Liver (tissue), 9 donors: Measurements from ENCODE around the gene SPAG4. TPM values are rescaled to one million over a fixed set of nuclear protein-coding genes. Genes with fewer than 3 reads are reported as not detected.

ENCODE experiments used
- DNase-seq: peaks from one replicate; pipeline ENCODE4 v3.0.0-alpha.2; 2017; ENCODE audit warnings: low spot score
- H3K27ac ChIP-seq, 2 donors: one replicate each; pipeline ENCODE4 v1.7.0; 2013; ENCODE audit warnings: inconsistent platforms in 2 of 2, low read length in 2 of 2, control low read depth in 1 of 2, low read depth in 1 of 2, mild to moderate bottlenecking in 1 of 2
- H3K27me3 ChIP-seq, 4 donors: one replicate each; pipeline versions ENCODE4 v1.6.1 to v1.7.0; 2013; ENCODE audit warnings: low read length in 3 of 4, inconsistent platforms in 1 of 4, mild to moderate bottlenecking in 1 of 4, moderate library complexity in 1 of 4; ENCODE audit not compliant: control insufficient read depth in 4 of 4, insufficient read depth in 4 of 4
- H3K36me3 ChIP-seq, 4 donors: one replicate each; pipeline versions ENCODE4 v1.6.1 to v1.7.0; 2013; ENCODE audit warnings: low read length in 3 of 4, mild to moderate bottlenecking in 3 of 4, low read depth in 1 of 4, moderate library complexity in 1 of 4; ENCODE audit not compliant: control insufficient read depth in 4 of 4, insufficient read depth in 3 of 4
- H3K4me1 ChIP-seq, 4 donors: one replicate each; pipeline versions ENCODE4 v1.6.1 to v1.7.0; 2013; ENCODE audit warnings: low read length in 3 of 4, mild to moderate bottlenecking in 3 of 4, moderate library complexity in 1 of 4; ENCODE audit not compliant: control insufficient read depth in 4 of 4, insufficient read depth in 4 of 4
- H3K4me3 ChIP-seq, 3 donors: one replicate each; pipeline versions ENCODE4 v1.6.1 to v1.7.0; 2013; ENCODE audit warnings: low read length in 3 of 3, control low read depth in 1 of 3, low read depth in 1 of 3, mild to moderate bottlenecking in 1 of 3
- H3K9ac ChIP-seq, 2 donors: one replicate each; pipeline ENCODE4 v1.7.0; 2013; ENCODE audit warnings: low read length in 2 of 2, mild to moderate bottlenecking in 2 of 2, moderate library complexity in 2 of 2, control low read depth in 1 of 2, low read depth in 1 of 2
- H3K9me3 ChIP-seq, 4 donors: one replicate each; pipeline versions ENCODE4 v1.6.1 to v1.7.0; 2013; ENCODE audit warnings: low read length in 3 of 4; ENCODE audit not compliant: control insufficient read depth in 4 of 4
- ATF3 ChIP-seq: IDR thresholded peaks from 2 replicates; pipeline ENCODE4 v1.6.1; 2016; ENCODE audit warnings: antibody characterized with exemption
- EGR1 ChIP-seq, 2 donors: IDR thresholded peaks; 2 replicates each; pipeline ENCODE4 v1.6.1; 2016 to 2018; ENCODE audit warnings: antibody characterized with exemption in 2 of 2, low read depth in 2 of 2
- FOXA1 ChIP-seq: IDR thresholded peaks from 2 replicates; pipeline ENCODE4 v1.6.1; 2016; ENCODE audit warnings: antibody characterized with exemption
- FOXA2 ChIP-seq: IDR thresholded peaks from 2 replicates; pipeline ENCODE4 v1.6.1; 2016; ENCODE audit warnings: antibody characterized with exemption
- HNF4A ChIP-seq, 2 donors: conservative IDR thresholded peaks; 2 replicates each; pipeline ENCODE4 v1.6.1; 2016; ENCODE audit warnings: antibody characterized with exemption in 2 of 2, mild to moderate bottlenecking in 2 of 2
- HNF4G ChIP-seq: IDR thresholded peaks from 2 replicates; pipeline ENCODE4 v1.6.1; 2016; ENCODE audit warnings: antibody characterized with exemption
- JUND ChIP-seq, 2 donors: IDR thresholded peaks; 2 replicates each; pipeline ENCODE4 v1.6.1; 2016; ENCODE audit warnings: antibody characterized with exemption in 2 of 2
- MAX ChIP-seq: IDR thresholded peaks from 2 replicates; pipeline ENCODE4 v1.6.1; 2016; ENCODE audit warnings: antibody characterized with exemption
- NR2F2 ChIP-seq: IDR thresholded peaks from 2 replicates; pipeline ENCODE4 v1.6.1; 2016; ENCODE audit warnings: antibody characterized with exemption
- RAD21 ChIP-seq, 2 donors: IDR thresholded peaks; 2 replicates each; pipeline ENCODE4 v1.6.1; 2016; ENCODE audit warnings: antibody characterized with exemption in 2 of 2, mild to moderate bottlenecking in 2 of 2
- REST ChIP-seq: IDR thresholded peaks from 2 replicates; pipeline ENCODE4 v1.6.1; 2016; ENCODE audit warnings: antibody characterized with exemption, mild to moderate bottlenecking
- RXRA ChIP-seq, 2 donors: IDR thresholded peaks; 2 replicates each; pipeline ENCODE4 v1.6.1; 2017 to 2018; ENCODE audit warnings: antibody characterized with exemption in 2 of 2, mild to moderate bottlenecking in 1 of 2
- SP1 ChIP-seq: IDR thresholded peaks from 2 replicates; pipeline ENCODE4 v1.6.1; 2018; ENCODE audit warnings: antibody characterized with exemption, mild to moderate bottlenecking
- YY1 ChIP-seq: IDR thresholded peaks from 2 replicates; pipeline ENCODE4 v1.6.1; 2016; ENCODE audit warnings: antibody characterized with exemption, mild to moderate bottlenecking
- ZBTB33 ChIP-seq: IDR thresholded peaks from 2 replicates; pipeline ENCODE4 v1.6.1; 2016; ENCODE audit warnings: antibody characterized with exemption
- WGBS: extraction: QIAGEN DNeasy Blood & Tissue Kit; methylation state at CpG from one replicate; pipeline ENCODE4 v1.1.7; 2013; 5-methylcytosine and 5-hydroxymethylcytosine counted together
- polyA plus RNA-seq, 2 donors: library from polyadenylated mRNA; stranded (reverse) in 1 of 2; unstranded in 1 of 2; fragments of 200-250 nt in 1 of 2; fragments of >200 nt in 1 of 2; fragmentation: Nextera tagmentation in 1 of 2; extraction: Ambion mirVana in 1 of 2; gene quantifications; one replicate each; pipeline versions ENCODE4 v1.2.1 to v1.2.3, GENCODE V29; 2013 to 2015
- total RNA-seq, 2 donors: library from RNA; depleted of rRNA; stranded (reverse); fragments of >200 nt; gene quantifications; one replicate each; pipeline ENCODE4 v1.2.3, GENCODE V29; 2014
- donor health status: healthy.
- donor health status: healthy.
- donor health status: healthy.
- donor health status: healthy.
- donor health status: healthy.

Gene SPAG4
- total and polyA plus RNA-seq, 4 donors: 2.1 to 4.6 (median 3.4) TPM

GRCh38 chr20:35641743-35642142, 26.1 kb downstream of the SPAG4 start:
- Histone ChIP-seq H3K27me3 (no peaks in the 10 kb centered on the region), H3K9me3 (no peaks in the 10 kb centered on the region), H3K27ac (no peak overlapping the region), H3K9ac (no peak overlapping the region), H3K4me3 (no peak overlapping the region), H3K36me3 (no peaks in the 10 kb centered on the region), H3K4me1 (peaks cover 0 to 6% (median 2%) of the 10 kb centered on the region in 4 donors)
- DNase-seq: no peak
- 83% methylated on average over 4 of the region's 4 CpGs for WGBS
- TF ChIP-seq RAD21 (IDR thresholded peaks at IDR 0.05) (no peak), YY1 (no peak), HNF4G (no peak), RXRA (IDR thresholded peaks at IDR 0.05) (no peak), EGR1 (IDR thresholded peaks at IDR 0.05; ENCODE audit: low read depth in 2 of 2) (no peak), FOXA2 (no peak), MAX (no peak), FOXA1 (no peak), REST (no peak), NR2F2 (no peak)

- Histone ChIP-seq H3K9me3 (no peaks in the 10 kb centered on the region), H3K27me3 (no peaks in the 10 kb centered on the region), H3K4me3 (no peak overlapping the region), H3K36me3 (no peaks in the 10 kb centered on the region), H3K4me1 (no peaks in the 10 kb centered on the region), H3K27ac (no peak overlapping the region), H3K9ac (no peak overlapping the region)
- TF ChIP-seq ATF3 (no peak), MAX (no peak), RXRA (IDR thresholded peaks at IDR 0.05) (no peak), HNF4A (conservative IDR thresholded peaks at IDR 0.05) (no peak), JUND (IDR thresholded peaks at IDR 0.05) (no peak), SP1 (no peak), YY1 (no peak), ZBTB33 (no peak)
- DNase-seq: no peak
- 97% methylated on average over 7 of the region's 7 CpGs for WGBS
These were observed 27.4 kb downstream of the SPAG4 start for GRCh38 chr20:35643045-35643444.
